PC-9 (cell line): ENCODE data around the gene MAEL.

ENCODE experiments used
- EZH2 ChIP-seq: fragments of 200-600 bp; sonication (generic); IDR thresholded peaks from 2 replicates; pipeline ENCODE4 v1.8.0; 2017; ENCODE audit warnings: antibody characterized with exemption, low read depth
- TF ChIP-seq, protein P1 (sequence below): fragments of 200-600 bp; sonication (generic); conservative IDR thresholded peaks from 2 replicates; pipeline ENCODE4 v1.6.1; 2017; ENCODE audit warnings: mixed run types, antibody characterized with exemption, mild to moderate bottlenecking, moderate library complexity

DNA sequence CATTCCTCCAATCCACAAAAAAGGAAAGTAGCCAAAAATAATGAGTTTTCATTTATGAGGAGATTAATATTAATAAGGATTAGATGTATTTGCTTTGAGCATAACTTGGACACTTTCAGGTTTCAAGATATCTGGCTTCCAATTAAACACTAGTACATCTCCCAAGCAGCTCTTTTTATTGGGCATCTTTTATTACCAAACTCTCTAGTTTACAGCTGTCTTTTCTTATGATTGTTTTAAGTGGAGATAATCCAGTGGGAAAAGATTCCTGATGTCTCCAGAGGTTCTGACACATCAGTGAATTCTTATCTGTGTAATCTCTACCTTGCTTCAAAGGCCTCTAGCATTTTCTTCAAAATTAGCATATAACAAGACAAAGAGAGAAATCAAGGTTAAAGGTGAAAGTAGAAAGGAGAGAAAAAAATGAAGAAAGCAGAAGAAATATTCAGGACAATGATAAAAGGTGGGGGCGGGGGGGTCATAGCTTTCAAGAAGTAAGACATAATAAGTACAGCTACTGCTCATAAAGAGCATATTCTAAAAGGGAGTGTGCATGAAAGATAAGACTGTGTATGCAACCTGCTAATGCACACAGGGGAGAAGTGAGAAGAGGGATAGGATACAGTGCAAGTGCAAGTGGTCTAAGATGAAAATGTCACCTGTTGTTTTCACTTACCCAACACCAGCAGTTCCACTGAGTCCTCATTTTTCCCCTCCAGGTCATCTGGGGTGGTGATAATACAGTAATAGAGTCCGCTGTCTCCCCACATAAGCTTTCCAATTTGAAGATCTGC lies 32.8 kb upstream of the MAEL start:
- TF ChIP-seq, protein P1, sequence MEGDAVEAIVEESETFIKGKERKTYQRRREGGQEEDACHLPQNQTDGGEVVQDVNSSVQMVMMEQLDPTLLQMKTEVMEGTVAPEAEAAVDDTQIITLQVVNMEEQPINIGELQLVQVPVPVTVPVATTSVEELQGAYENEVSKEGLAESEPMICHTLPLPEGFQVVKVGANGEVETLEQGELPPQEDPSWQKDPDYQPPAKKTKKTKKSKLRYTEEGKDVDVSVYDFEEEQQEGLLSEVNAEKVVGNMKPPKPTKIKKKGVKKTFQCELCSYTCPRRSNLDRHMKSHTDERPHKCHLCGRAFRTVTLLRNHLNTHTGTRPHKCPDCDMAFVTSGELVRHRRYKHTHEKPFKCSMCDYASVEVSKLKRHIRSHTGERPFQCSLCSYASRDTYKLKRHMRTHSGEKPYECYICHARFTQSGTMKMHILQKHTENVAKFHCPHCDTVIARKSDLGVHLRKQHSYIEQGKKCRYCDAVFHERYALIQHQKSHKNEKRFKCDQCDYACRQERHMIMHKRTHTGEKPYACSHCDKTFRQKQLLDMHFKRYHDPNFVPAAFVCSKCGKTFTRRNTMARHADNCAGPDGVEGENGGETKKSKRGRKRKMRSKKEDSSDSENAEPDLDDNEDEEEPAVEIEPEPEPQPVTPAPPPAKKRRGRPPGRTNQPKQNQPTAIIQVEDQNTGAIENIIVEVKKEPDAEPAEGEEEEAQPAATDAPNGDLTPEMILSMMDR: no peak
- no peak for TF ChIP-seq EZH2
